GM18868 (cell line): Measurements from ENCODE around the gene EHD4.

Experiments
- ATAC-seq: cut with Tn5 transposase; IDR thresholded peaks from one replicate; pipeline ENCODE4 v1.9.1; 2021; ENCODE audit warnings: mild to moderate bottlenecking, moderate library complexity; ENCODE audit not compliant: unreplicated experiment

The EHD4 gene

DNA sequence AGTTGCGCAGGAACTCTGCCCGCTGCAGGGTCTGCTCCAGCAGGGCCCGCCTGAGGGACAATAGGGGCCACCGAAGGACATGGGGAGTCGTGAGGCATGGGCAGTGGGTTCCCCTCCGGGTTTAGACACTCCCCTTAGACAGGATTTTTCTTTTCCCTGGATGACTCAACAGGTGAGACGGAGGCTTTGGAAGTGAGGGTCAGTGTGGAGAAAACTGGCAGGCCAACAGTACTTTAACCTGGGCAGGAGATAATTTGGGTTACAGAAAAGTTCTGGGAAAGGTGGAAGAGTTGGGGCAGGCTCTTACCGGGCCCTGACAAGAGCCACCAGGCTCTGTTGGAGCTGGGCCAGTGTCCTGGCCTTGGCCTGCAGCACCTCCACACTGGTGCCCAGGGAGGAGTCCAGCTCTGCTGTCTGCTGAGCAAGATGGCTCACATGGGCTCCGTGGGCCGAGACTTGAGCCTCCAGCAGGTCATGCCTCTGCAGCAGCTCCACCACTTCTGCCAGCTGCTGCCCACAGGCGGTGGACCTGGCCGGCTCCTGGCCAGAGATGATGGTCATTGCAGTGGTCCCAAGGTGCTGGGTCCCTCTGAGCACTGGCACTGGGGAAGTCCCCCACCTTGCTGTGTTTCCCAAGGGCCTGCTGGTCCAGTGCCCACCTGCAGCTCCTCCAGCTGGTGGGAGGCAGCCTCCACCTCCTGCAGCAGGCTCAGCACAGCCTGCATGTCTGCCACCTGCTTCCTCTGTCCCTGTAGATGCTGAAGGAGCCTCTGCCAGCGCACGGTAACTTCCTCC, 89.5 kb downstream of the EHD4 start:
- ATAC-seq = no peak

DNA sequence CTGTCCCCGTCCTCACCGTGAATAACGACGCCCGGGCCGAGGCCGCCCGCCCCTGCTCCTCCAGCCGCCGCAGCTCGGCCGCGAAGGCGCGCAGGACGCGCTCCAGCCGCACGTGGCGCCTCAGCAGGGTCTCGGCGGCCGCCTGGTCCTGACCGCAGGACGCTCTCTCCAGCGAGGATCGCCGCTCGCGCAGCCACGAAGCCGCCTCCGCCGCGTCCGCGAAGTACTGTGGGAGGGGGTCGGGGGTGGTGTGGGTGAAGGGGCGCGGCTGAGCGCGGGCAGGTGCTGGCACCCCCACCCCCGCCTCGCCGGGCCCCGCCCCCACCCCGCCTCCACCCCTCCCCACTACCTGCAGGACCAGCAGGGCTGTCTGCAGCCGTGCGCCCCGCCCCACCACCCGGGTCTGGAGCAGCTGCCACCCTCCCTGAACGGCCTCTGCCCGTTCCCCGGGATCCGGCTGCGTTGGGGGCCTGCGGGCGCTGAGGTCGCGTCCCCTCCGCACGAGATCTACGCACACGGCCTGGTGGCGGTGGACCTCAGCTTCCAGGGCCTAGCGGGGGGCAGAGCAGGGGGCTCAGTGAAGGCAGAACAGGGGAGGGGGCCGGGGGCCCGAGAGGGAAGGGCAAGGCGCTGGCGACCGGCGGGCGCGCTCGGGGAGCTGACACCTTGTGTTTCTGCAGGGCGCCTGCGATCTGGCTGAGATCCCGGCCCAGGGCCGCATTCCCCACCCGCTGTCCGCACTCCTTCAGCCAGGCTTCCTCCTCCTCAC, 90.3 kb downstream of the EHD4 start:
- no peak for ATAC-seq

DNA sequence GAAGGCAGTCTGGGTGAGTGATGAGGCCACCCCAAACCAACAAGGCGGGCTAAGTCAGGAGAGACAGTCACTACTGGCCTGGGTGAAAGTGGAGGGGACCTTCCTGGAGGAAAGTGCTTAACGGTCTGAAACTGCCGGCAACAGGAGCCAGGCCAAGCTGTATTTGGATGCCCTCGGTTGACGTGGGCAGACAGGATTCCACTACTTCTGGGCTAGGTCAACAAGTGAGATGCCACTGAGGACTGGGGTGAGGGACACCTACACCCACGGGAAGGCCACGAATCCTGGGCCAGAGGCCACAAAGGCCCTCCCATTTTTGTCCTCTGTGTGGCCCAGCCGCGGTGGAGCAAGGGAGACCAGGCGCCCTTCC, 90.8 kb downstream of the EHD4 start:
- ATAC-seq = no peak

DNA sequence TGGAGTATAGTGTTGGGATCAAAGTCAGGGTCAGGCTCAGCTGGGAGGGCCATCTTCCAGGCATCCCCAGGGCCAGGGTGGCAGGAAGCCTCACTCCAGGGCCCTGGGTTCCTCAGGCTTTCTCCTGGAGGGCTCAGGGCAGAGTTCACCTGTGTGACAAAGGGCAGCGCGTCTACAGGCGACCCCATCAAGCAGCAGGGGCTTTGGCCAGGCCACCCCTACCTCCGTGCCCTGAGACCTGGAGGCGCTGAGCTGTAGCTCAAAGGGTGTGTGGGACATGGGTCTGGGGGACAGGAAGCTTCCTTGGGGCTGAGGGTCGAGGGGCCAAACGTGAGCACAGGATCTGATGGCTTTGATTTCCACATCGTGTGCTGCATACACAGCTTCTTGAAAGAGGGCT, 91.3 kb downstream of the EHD4 start:
- ATAC-seq = no peak

DNA sequence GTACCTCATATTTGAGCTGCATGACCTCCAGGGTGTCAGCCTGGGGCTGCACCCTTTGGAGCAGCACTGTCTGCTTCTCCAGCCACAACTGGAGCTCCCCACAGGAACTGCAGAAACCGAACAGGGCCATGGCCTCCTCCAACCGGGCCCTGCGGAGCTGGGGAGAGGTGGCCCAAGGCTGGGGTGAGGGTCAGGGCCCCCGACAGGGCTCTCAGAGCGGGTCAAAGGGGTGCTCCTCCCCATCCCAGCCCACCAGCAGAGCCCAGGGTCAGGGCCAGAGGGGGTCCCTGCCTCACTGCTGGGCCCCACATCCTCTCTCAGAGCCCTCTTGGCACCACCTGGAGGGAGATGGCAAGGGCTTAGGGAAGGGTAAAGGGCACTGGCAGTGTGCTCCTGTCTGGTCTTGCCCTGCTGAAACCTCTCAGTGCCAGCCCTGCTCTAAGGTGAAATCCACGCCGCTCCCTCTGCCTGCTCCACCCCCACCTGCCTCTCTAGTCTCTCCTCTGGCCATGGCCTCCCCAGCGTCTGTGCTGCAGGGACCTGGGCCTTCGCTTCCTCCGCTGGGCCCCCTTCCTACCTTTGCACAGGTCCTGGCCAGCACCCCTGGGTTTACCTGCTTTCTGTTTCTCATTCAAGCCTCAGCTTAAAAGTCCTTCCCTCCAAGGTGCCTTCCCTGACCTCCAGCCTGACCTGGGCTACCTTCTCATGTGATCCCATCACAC, 92.0 kb downstream of the EHD4 start:
- no peak for ATAC-seq

DNA sequence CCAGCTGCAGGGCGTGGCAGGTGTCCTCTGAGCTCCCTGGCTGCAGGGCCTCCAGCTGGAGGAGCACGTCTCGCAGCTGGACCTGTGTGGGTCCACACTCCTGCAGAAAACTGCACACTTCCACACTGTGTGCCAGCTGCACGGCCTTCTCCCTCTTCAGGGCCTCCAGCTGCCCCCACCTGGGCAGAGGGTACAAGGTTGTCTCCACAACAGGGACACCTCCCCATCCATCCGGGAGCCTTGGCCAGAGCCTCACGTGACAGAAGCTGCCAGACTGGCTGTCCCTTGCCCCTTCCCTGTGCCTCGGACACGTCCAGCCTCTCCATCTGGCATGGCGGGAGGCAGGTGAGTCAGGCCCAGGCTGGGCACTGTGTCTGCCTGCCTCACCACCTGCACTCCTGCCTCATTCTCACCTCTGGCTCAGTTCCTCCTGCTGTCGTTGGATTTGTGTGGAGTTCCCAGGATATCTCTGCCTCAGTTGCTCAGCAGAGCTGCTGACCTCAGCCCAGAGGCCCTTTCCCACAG, 93.0 kb downstream of the EHD4 start:
- ATAC-seq = no peak

DNA sequence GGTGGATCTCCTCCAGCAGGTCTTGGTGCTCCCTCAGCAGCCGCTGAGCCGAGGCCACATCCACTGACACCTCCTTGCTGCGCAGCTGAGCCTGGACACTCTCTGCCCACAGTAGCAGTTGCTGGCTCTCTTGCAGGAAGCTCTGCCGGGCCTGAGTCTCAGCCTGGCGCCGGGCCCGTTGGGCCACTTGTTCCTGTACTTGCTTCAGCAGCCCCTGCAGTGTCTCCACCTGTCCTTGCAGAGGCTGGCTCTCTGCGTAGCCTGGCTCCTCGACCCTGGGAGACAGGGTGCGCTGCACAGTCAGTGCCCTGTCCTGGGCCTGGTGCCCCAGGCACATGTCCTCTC, 94.0 kb downstream of the EHD4 start:
- no peak for ATAC-seq

DNA sequence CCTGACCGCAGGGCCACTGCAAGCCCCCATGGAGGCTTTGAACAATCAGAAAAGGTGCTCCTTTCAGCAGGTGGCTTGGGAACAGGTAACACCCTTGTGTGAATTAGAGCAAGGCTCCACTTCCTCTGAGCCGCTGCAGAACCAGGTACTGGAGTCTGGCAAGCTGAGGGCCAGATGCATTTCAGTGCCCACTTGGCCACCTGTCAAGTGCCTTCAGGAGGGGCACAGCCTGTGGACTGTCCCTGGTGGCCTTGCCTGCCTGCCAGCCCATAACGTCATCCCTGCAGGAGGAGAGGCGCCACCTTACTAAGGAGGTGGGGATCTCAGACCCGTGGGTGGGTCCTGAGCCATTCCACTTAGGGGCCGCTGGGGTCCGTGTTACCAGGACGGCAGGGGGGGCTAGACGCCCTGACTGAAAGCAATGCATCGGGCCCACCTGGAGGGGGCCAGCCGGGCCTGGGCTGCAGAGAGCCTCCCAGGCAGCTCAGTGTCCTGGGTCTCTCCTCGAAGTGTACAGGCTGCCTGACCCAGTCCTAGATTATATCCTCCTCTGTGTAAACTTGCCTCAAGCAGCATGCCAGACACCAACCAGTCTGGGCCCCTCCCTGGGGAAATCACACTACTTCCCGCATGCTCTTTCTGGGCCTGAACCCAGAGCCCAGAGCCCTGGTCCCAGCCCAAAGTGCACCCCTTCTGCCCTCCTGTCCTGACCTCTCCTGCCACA, 94.6 kb downstream of the EHD4 start:
- ATAC-seq = no peak

DNA sequence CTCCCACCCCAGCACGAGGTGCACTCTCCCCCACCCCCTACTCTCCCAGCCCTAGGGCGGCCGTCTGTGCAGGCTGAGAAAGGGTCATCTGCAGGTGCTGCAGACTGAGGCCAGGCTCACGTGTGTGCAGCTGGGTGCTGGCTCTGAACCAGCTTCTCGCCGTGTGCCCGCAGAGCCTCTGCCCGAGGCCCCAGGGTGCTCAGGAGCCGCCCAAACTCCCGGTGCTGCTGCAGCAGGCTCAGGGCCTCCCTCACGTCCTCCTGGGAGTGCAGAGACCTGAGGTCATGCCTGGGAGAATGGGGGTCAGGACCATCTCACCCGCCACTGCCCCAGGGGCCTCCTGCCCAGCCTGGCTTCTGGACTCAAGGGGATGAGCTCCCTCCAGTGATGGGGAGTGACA, 95.7 kb downstream of the EHD4 start:
- no peak for ATAC-seq

DNA sequence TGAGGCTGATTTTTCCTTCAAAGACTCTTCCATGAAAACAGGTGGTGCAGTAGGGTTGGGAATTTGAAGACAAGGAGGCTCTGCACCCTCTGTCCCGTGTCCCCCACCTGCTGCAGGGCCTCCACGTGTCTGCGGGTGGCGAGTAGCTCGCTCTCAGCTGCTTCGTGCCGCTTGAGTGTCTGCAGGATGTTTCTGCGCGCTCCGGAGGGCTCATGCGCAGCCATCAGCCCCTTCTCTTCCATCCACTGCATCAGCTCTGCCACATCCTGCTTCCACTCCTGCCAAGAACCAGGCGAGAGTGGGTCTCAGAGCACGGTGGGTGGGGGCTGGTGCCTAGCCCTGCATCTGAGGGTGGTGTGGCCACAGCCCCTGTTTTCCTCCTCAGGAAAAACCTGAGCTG, 96.3 kb downstream of the EHD4 start:
- no peak for ATAC-seq

DNA sequence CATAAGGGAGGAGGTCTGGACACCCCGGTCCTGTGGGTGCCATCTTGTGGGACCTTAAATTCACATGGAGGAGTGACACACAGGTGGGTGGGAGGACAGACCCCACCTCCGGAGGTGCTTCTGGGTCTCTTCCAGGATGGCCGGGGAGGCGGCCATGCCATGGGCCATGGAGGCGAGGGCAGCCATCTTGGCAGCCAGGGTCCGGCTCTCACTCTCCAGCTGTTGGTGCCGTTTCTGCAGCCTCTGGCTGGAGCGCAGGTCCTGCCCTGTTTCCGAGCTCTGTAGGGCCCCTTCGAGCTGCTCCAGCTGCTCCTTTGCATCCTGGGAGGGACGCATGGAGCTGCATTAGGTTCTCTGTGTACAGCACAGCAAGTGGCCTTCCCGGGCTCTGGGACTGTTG, 97.6 kb downstream of the EHD4 start:
- ATAC-seq = no peak

DNA sequence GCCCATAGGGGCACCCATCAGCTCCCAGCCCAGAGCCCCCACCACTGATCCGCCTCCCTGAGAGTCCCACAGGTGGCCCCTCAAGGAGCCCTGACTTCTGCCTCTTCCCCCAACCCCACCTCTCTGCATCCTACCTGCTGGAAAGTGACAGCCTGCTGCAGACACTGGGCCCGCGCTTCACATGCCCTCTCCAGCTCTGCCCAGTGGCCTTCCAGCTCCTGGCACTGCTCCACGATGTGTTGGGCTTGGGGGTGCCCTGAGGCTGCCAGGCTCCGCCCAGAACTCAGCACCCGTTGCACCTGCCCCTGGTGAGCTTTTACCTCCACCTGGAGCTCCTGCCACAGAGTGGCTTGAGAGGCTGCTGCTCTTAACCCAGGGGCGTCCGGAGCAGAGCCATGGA, 98.6 kb downstream of the EHD4 start:
- ATAC-seq = no peak

DNA sequence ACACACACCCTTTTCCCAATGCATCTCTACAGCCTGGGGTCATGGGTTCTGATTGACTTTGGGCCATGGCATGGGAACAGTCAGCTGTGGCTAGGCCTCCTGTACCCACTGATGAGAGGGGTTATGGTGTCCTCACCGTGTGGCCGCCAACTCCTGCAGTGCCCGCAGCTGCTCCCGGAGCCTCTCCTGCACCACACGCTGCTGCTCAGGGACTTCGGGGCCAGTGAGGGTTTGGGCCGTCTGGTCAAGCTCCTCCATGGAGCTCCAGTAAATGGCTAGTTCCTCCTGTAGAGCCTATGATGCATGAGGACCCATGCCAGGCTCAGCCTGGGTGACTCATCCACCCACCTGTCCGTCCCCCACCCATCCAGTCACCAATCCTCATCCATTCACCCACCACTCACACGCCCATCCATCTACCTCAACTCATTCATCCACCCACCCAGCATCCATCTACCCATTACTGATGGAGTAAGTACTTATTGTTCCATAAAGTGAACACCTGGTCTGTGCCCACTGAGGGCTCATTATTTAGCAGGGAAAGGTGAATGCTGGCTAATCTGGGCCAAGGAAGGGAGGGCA, 100.1 kb downstream of the EHD4 start:
- ATAC-seq = no peak

DNA sequence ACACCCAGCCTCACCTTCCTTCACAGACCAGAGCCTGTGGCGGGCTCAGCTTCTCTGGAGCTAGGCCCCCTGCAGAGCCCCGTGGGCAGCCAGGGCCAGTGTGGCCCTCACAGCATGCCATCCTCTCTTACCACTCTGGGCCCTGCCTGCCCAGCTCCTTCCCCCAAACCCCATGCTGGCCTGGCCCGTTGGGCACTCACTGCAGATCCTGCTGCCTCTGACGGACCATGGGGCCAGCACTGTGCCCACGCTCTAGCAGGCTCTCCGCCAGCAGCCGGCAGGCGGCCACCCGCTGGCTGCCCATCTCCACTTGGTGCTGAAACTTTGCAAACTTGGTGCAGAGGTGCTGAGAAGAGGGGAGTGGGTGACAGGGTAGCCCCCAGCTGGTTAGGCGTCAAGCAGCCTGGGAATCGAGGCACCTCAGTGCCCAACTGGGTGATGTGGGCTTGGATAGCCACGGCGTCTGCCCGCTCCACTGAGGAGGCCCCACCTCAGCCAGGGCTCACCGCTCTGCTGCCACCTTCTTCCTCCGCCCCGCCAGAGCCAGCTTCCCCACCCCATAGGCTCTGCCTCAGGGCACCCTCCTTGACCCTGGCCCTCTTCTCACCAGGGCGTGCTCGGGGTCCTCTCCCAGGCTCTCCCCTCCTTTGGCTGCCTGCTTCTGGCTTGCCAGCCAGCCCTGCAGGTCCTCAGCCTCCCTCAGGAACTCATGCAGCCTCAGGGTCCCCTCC, 101.0 kb downstream of the EHD4 start:
- no peak for ATAC-seq

DNA sequence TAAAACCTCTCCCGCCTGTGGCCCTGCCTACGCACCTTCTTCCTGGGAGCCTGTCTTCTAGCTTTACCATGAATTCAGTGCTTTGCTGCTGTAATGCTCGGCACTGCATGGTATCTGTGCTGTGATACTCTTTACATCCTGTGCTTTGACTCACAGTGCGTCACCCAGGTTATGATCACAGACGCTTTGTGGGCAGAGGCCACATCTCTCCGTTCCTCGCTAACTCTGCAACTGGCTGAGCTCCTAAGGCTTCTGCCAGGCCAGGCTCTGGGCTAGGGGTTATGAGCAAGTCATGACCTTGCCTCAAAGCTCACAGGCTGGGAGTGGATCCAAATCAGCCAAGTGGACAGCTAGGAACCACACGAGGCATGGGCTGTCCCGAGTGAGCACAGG, 101.7 kb downstream of the EHD4 start:
- no peak for ATAC-seq

DNA sequence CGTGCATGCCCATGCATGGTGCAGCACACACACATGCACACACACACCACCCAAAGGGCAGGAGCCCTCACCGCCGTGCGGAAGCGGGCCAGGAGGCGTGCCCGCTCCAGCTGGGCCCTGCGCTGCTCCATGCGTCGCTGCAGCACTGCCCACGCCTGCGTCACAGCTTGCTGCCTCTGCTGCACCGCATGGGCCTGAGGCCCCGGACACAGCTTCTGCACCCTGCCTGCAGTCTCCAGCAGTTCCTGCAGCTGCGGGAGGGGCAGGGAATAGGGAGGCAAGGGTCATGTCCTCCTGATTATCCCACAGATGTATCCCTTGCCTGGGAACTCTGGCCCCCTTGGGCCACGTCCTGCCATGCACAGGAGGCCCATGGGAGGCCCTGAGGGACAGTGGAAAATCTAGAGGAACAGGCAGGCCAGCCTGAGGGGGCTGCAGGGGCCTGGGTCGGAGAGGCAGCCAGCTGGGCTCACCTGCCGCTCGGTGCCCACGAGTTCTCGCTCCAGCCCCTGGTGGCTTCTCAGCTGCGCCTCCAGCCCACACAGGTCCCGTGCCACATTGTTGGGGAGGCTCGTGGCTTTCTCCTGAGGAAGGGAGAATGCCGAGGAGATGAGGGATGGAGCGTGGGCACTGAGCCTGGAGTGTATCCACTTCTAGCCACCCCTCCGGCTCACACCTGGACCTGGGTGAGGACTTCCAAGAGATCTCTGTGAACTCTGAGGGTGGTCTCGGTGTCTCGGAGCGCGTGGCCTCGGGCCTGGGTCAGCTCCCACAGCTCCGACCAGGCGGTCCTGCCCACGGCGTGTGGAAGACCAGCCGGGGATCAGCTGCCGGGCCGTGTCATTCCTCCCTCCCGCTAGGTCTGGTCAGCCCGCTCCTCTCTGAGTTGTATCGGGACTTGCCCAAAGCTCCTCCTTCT, 102.3 kb downstream of the EHD4 start:
- no peak for ATAC-seq

DNA sequence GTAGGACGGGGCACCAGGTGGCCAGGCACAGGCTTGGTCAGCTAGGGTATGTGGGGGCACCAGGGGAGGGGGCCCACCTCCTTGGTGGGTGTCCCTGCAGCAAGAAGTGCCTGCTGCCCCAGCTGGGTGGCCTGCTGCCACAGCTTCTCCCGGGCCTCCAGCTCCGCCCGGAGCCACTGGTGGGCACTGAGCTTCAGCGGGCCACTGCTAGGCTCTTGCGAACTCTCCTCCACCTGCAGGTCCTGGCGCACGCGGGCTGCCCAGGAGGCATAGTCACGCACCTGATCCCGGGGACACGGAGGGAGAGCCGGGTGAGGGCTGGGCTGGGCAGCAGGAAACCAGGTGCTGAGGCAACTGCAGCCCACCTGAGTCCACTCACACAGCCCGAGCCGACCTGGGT, 104.0 kb downstream of the EHD4 start:
- no peak for ATAC-seq

DNA sequence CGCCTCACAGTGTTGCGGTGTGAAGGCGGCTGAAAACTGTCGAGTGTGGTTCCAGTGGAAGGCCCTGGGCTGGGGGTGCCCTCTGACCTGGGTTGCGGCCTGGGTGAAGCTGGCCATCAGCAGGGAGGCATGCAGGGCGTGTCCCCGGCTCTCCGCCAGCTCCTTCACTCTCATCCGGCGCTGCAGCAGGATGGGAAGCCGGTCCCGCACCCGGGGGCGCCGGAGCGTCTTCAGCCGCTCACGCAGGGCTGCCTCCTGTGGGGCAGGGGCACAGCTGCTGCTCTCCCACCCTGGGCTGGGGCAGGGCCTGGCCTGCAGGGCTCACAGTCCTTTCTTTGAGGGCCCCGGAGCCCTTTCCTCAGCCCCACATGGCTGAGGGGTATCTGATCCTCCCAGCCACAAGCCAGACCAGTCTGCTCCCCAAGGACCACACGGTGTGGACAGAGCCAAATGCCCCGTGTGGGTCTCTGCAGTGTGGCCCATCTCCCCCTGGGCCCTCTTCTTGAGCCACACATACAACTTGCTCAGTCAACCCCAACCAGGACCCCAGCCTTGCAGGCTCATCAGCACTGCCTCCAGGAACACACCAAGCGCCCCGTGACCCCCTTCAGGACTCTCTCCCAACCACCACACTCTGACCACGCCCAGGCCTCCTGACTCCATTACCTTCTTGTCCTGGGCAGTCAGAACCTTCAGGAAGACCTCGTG, 105.3 kb downstream of the EHD4 start:
- no peak for ATAC-seq
